Mononuclear cell (primary cell): Measurements from ENCODE around the gene CRBN. TPM values are rescaled to one million over a fixed set of nuclear protein-coding genes. Genes with fewer than 3 reads are reported as not detected.
A peak's percentile ranks its signal among the peaks of the same experiment; 100 is the strongest.

Experiments
- H3K27me3 ChIP-seq: 2 replicates; pipeline ENCODE4 v1.6.0; 2011; ENCODE audit warnings: low read length, control low read depth; ENCODE audit not compliant: insufficient read depth
- H3K4me1 ChIP-seq: 2 replicates; pipeline ENCODE4 v1.5.1; 2011; ENCODE audit warnings: mild to moderate bottlenecking, low read length, control low read depth; ENCODE audit not compliant: insufficient read depth
- H3K4me3 ChIP-seq: 2 replicates; pipeline ENCODE4 v1.5.1; 2011; ENCODE audit warnings: mild to moderate bottlenecking, low read length, moderate library complexity
- H3K9me3 ChIP-seq: 2 replicates; pipeline ENCODE4 v1.5.1; 2011; ENCODE audit warnings: low read depth, mild to moderate bottlenecking, control low read depth, low read length
- total RNA-seq: library from RNA; depleted of rRNA; stranded (reverse); fragments of >200 nt; gene quantifications from one replicate; pipeline ENCODE4 v1.2.3, GENCODE V29; 2012

The CRBN gene
- total RNA-seq, 1 donor: 456 TPM

GRCh38 chr3:3109407-3110298, 69.8 kb downstream of the CRBN start:
- no peaks in the 10 kb centered on the region for H3K9me3 ChIP-seq
- peak overlapping the region; percentile 15 for H3K4me3 ChIP-seq
- no peaks in the 10 kb centered on the region for H3K27me3 ChIP-seq
- H3K4me1 ChIP-seq: peaks cover 6% of the 10 kb centered on the region

GRCh38 chr3:3107858-3108257, 71.6 kb downstream of the CRBN start:
- H3K9me3 ChIP-seq: no peaks in the 10 kb centered on the region
- H3K4me3 ChIP-seq: no peak overlapping the region
- H3K27me3 ChIP-seq: no peaks in the 10 kb centered on the region
- peaks cover 6% of the 10 kb centered on the region for H3K4me1 ChIP-seq

GRCh38 chr3:3107181-3107580, 72.3 kb downstream of the CRBN start:
- no peaks in the 10 kb centered on the region for H3K9me3 ChIP-seq

GRCh38 chr3:3105815-3106214, 73.7 kb downstream of the CRBN start:
- H3K9me3 ChIP-seq: no peaks in the 10 kb centered on the region
- no peak overlapping the region for H3K4me3 ChIP-seq
- H3K27me3 ChIP-seq: no peaks in the 10 kb centered on the region
- H3K4me1 ChIP-seq: peaks cover 5% of the 10 kb centered on the region

More at GRCh38 chr3:3107181-3107580, 72.3 kb downstream of the CRBN start:
- no peak overlapping the region for H3K4me3 ChIP-seq
- H3K4me1 ChIP-seq: peaks cover 6% of the 10 kb centered on the region
- no peaks in the 10 kb centered on the region for H3K27me3 ChIP-seq

GRCh38 chr3:3105246-3105645, 74.2 kb downstream of the CRBN start:
- Histone ChIP-seq H3K9me3 (no peaks in the 10 kb centered on the region), H3K4me1 (no peaks in the 10 kb centered on the region), H3K4me3 (no peak overlapping the region), H3K27me3 (no peaks in the 10 kb centered on the region)

- H3K4me1 ChIP-seq: no peaks in the 10 kb centered on the region
- H3K9me3 ChIP-seq: no peaks in the 10 kb centered on the region
- no peak overlapping the region for H3K4me3 ChIP-seq
- no peaks in the 10 kb centered on the region for H3K27me3 ChIP-seq
Measured at GRCh38 chr3:3102751-3103150, 76.7 kb downstream of the CRBN start.

- Histone ChIP-seq H3K9me3 (no peaks in the 10 kb centered on the region), H3K4me3 (no peak overlapping the region), H3K4me1 (no peaks in the 10 kb centered on the region), H3K27me3 (no peaks in the 10 kb centered on the region)
Measured at GRCh38 chr3:3101660-3102458, 77.6 kb downstream of the CRBN start.

Other genes starting within 250 kb of the CRBN start
- gene IL5RA, start 69.3 kb downstream of the CRBN start, total RNA-seq: 4.4 TPM
- gene TRNT1, start 52.8 kb downstream of the CRBN start, total RNA-seq: 29.6 TPM